ENCODE data around the gene ANO3.

ANO3 gene

DNA sequence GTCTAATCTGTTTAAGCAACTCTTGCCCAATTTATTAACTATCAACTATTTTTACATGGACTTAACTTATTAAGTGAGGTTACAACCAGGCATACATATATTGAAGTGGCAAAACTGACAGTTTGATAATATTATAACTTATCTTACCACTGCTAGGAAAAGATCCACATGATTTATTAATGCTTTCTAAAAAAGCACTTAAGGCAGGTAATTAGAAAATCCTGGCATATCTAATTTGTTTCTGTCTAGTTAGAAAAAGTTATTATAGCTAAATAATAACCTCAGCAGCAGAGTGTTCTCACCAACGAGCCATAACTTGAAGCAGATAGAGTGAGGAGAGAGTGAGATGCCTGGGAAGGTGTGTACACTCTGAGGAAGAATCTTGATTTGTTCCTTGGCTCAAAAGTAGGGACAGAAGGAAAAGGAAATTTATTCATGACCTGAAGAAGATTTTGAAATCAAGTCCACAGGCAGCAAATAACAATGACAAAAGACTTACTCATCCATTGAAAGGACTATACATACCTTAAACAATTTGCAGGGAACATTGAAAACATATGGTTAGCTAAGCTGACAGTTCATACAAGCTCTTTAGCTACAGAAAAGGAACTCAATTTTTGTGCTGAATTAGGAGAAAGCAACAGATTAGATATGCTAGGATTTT, 247.2 kb downstream of the ANO3 start:
- no peak overlapping the region for H2AFZ ChIP-seq (ENCODE audit: low read depth, low read length, severe bottlenecking)
- no peak overlapping the region for H3K4me2 ChIP-seq (ENCODE audit: low read depth, low read length, poor library complexity, severe bottlenecking)
- no peaks in the 10 kb centered on the region for H3K27me3 ChIP-seq (ENCODE audit: low read length)
- no peaks in the 10 kb centered on the region for H3K36me3 ChIP-seq (ENCODE audit: low read length)
- no peak overlapping the region for H3K27ac ChIP-seq (ENCODE audit: low read depth, low read length)
- no peak overlapping the region for H3K9ac ChIP-seq (ENCODE audit: low read length)
- no peak overlapping the region for H3K4me3 ChIP-seq (ENCODE audit: insufficient read depth, low read length, poor library complexity, severe bottlenecking)
- no peaks in the 10 kb centered on the region for H3K9me2 ChIP-seq (replicated peaks; ENCODE audit: insufficient read depth, low read length)
- TF ChIP-seq, protein P1, sequence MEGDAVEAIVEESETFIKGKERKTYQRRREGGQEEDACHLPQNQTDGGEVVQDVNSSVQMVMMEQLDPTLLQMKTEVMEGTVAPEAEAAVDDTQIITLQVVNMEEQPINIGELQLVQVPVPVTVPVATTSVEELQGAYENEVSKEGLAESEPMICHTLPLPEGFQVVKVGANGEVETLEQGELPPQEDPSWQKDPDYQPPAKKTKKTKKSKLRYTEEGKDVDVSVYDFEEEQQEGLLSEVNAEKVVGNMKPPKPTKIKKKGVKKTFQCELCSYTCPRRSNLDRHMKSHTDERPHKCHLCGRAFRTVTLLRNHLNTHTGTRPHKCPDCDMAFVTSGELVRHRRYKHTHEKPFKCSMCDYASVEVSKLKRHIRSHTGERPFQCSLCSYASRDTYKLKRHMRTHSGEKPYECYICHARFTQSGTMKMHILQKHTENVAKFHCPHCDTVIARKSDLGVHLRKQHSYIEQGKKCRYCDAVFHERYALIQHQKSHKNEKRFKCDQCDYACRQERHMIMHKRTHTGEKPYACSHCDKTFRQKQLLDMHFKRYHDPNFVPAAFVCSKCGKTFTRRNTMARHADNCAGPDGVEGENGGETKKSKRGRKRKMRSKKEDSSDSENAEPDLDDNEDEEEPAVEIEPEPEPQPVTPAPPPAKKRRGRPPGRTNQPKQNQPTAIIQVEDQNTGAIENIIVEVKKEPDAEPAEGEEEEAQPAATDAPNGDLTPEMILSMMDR (IDR thresholded peaks at IDR 0.05; ENCODE audit: insufficient read depth, low read length, poor library complexity, severe bottlenecking) = no peak
- TF ChIP-seq EZH2phosphoT487 (conservative IDR thresholded peaks at IDR 0.05; ENCODE audit: low read length) = no peak
- no peaks in the 10 kb centered on the region for H3K9me3 ChIP-seq (ENCODE audit: insufficient read depth, low read length)
- H4K20me1 ChIP-seq (ENCODE audit: low read depth, low read length) = no peaks in the 10 kb centered on the region
- H3K79me2 ChIP-seq (ENCODE audit: insufficient read depth, low read length) = no peaks in the 10 kb centered on the region
- no peaks in the 10 kb centered on the region for H3F3A ChIP-seq (ENCODE audit: insufficient read depth)

DNA sequence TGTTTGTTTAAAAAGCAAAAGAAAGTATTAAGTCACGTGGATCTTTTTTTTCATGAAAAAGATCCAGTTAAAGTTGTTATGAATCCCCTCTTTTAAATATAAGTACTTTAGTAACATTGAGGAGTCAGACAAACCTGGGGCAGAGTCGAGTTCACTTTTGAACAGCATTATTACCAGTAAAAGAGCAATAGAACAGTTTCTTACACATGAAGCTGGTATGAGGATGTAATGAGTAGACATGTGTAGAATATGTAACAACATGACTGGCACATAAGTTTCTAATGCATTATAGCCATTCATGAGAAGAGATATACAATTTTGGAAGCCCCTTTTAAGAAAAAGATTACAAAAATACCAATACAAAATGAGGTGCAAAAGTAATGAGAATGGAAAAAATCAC, 247.8 kb downstream of the ANO3 start:
- no peak for TF ChIP-seq EZH2phosphoT487 (conservative IDR thresholded peaks at IDR 0.05; ENCODE audit: low read length)
- TF ChIP-seq, protein P1 (IDR thresholded peaks at IDR 0.05; ENCODE audit: insufficient read depth, low read length, poor library complexity, severe bottlenecking) = no peak
- no peaks in the 10 kb centered on the region for H3K9me2 ChIP-seq (replicated peaks; ENCODE audit: insufficient read depth, low read length)
- no peaks in the 10 kb centered on the region for H3F3A ChIP-seq (ENCODE audit: insufficient read depth)
- no peak overlapping the region for H3K4me2 ChIP-seq (ENCODE audit: low read depth, low read length, poor library complexity, severe bottlenecking)
- H3K9ac ChIP-seq (ENCODE audit: low read length) = no peak overlapping the region
- no peaks in the 10 kb centered on the region for H3K9me3 ChIP-seq (ENCODE audit: insufficient read depth, low read length)
- no peaks in the 10 kb centered on the region for H3K79me2 ChIP-seq (ENCODE audit: insufficient read depth, low read length)
- no peaks in the 10 kb centered on the region for H4K20me1 ChIP-seq (ENCODE audit: low read depth, low read length)
- no peaks in the 10 kb centered on the region for H3K36me3 ChIP-seq (ENCODE audit: low read length)
- H2AFZ ChIP-seq (ENCODE audit: low read depth, low read length, severe bottlenecking) = no peak overlapping the region
- H3K4me3 ChIP-seq (ENCODE audit: insufficient read depth, low read length, poor library complexity, severe bottlenecking) = no peak overlapping the region
- no peaks in the 10 kb centered on the region for H3K27me3 ChIP-seq (ENCODE audit: low read length)
- H3K27ac ChIP-seq (ENCODE audit: low read depth, low read length) = no peak overlapping the region

DNA sequence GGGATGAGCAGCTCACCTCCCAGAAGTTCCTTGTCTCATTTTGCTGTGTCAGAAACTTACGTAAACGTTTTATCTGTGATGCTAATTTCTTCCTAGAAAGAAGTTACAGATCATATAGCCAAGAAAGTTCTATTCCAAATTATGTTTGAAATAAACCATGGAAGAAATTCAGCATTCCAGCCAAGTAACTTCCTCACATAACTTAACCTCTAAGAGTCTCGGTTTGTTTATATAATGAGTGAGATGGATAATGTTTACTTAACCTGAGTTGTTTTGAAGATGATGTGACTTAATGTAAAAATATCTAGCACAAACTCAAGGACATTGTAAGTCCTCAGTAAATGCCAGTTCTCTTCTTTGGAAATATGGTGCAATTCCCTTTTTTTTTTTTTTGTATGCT, 249.0 kb downstream of the ANO3 start:
- H4K20me1 ChIP-seq (ENCODE audit: low read depth, low read length) = no peaks in the 10 kb centered on the region
- H3K36me3 ChIP-seq (ENCODE audit: low read length) = no peaks in the 10 kb centered on the region
- no peaks in the 10 kb centered on the region for H3K27me3 ChIP-seq (ENCODE audit: low read length)
- H3F3A ChIP-seq (ENCODE audit: insufficient read depth) = no peaks in the 10 kb centered on the region
- H3K4me3 ChIP-seq (ENCODE audit: insufficient read depth, low read length, poor library complexity, severe bottlenecking) = no peak overlapping the region
- H3K9ac ChIP-seq (ENCODE audit: low read length) = no peak overlapping the region
- H3K9me2 ChIP-seq (replicated peaks; ENCODE audit: insufficient read depth, low read length) = no peaks in the 10 kb centered on the region
- no peaks in the 10 kb centered on the region for H3K9me3 ChIP-seq (ENCODE audit: insufficient read depth, low read length)
- no peak overlapping the region for H3K27ac ChIP-seq (ENCODE audit: low read depth, low read length)
- TF ChIP-seq, protein P1 (IDR thresholded peaks at IDR 0.05; ENCODE audit: insufficient read depth, low read length, poor library complexity, severe bottlenecking) = no peak
- TF ChIP-seq EZH2phosphoT487 (conservative IDR thresholded peaks at IDR 0.05; ENCODE audit: low read length) = no peak
- no peak overlapping the region for H3K4me2 ChIP-seq (ENCODE audit: low read depth, low read length, poor library complexity, severe bottlenecking)
- H2AFZ ChIP-seq (ENCODE audit: low read depth, low read length, severe bottlenecking) = no peak overlapping the region
- H3K79me2 ChIP-seq (ENCODE audit: insufficient read depth, low read length) = no peaks in the 10 kb centered on the region
